GM12801 (cell line): ENCODE measurements around the gene MAP7D1.

Experiments
- CTCF ChIP-seq: IDR thresholded peaks from one replicate; pipeline ENCODE4 v1.5.1; 2011; ENCODE audit warnings: control low read depth; ENCODE audit not compliant: insufficient read length; ENCODE audit errors: extremely low read depth

The MAP7D1 gene

GRCh38 chr1:36128905-36129206 lies 27.1 kb upstream of the MAP7D1 start:
- TF ChIP-seq CTCF, result no peak

GRCh38 chr1:36132029-36132428 lies 23.9 kb upstream of the MAP7D1 start:
- TF ChIP-seq CTCF, result no peak

GRCh38 chr1:36133484-36133883 lies 22.5 kb upstream of the MAP7D1 start:
- TF ChIP-seq CTCF, result no peak

GRCh38 chr1:36134031-36134430 lies 21.9 kb upstream of the MAP7D1 start:
- no peak for TF ChIP-seq CTCF

GRCh38 chr1:36134505-36135329 lies 21.2 kb upstream of the MAP7D1 start:
- no peak for TF ChIP-seq CTCF

GRCh38 chr1:36135330-36135667 lies 20.7 kb upstream of the MAP7D1 start:
- TF ChIP-seq CTCF, result no peak

GRCh38 chr1:36135796-36136195 lies 20.2 kb upstream of the MAP7D1 start:
- TF ChIP-seq CTCF, result no peak
